Fibroblast of pulmonary artery (primary cell): Measurements from ENCODE around the gene ADNP.
A peak's percentile ranks its signal among the peaks of the same experiment; 100 is the strongest.

ENCODE experiments used
- DNase-seq: peaks from one replicate; pipeline ENCODE4 v3.0.0-alpha.2; 2010; ENCODE audit warnings: low read depth
- H3K4me3 ChIP-seq: replicated peaks from 2 replicates; pipeline ENCODE4 v1.5.1; 2011; ENCODE audit warnings: low read depth, mild to moderate bottlenecking, control low read depth, low read length, moderate library complexity
- TF ChIP-seq, protein P1 (sequence below): IDR thresholded peaks from 2 replicates; pipeline ENCODE4 v1.5.1; 2011; ENCODE audit warnings: mild to moderate bottlenecking, control low read depth, low read length, inconsistent platforms; ENCODE audit errors: missing control alignments

ADNP gene

DNA sequence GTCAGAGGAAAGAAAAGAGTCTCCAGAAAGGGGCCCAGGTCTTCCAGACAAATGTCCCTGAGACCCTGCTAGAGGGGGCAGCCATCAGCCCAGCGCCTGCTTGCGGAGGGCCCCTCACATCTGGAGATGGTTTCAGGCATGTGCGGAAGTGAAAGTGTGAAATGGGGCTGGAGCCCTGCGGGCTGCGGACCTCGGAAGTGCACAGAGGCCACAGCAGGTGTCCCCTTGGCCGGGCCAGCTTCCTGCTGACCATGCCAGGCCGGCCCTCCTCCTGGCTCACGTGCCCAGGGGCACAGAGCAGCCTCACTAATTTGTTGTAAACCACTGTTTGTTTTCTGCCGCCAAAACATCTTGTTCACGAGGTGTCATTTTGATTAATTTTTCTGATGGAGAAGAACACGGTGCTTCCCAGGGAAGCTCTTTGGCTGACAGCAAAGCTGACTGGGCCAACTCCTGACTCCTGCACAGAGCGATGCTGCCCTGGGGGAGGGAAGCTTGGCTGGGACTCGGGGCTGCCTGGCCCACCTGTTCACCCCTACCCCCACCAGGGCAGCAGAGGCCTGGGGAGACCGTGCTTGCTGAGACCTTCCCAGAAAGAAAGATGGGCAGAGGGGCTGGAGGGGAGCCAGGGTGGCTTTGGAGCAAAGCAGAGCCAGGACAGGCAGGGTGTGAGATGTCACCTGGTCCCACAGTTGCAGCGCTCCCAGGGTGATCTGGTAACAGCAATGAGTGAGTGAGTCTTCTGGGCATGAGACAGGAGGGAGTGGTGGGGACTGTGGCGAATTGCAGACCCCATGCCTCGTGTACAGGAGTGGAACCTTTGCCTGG lies 82.2 kb downstream of the ADNP start:
- TF ChIP-seq, protein P1, sequence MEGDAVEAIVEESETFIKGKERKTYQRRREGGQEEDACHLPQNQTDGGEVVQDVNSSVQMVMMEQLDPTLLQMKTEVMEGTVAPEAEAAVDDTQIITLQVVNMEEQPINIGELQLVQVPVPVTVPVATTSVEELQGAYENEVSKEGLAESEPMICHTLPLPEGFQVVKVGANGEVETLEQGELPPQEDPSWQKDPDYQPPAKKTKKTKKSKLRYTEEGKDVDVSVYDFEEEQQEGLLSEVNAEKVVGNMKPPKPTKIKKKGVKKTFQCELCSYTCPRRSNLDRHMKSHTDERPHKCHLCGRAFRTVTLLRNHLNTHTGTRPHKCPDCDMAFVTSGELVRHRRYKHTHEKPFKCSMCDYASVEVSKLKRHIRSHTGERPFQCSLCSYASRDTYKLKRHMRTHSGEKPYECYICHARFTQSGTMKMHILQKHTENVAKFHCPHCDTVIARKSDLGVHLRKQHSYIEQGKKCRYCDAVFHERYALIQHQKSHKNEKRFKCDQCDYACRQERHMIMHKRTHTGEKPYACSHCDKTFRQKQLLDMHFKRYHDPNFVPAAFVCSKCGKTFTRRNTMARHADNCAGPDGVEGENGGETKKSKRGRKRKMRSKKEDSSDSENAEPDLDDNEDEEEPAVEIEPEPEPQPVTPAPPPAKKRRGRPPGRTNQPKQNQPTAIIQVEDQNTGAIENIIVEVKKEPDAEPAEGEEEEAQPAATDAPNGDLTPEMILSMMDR, result no peak
- DNase-seq, result no peak
- no peak overlapping the region for H3K4me3 ChIP-seq

- no peak overlapping the region for H3K4me3 ChIP-seq
- DNase-seq, result peak; percentile 51
- TF ChIP-seq, protein P1, result no peak
Observed at GRCh38 chr20:50848341-50848808, 82.9 kb downstream of the ADNP start.

DNA sequence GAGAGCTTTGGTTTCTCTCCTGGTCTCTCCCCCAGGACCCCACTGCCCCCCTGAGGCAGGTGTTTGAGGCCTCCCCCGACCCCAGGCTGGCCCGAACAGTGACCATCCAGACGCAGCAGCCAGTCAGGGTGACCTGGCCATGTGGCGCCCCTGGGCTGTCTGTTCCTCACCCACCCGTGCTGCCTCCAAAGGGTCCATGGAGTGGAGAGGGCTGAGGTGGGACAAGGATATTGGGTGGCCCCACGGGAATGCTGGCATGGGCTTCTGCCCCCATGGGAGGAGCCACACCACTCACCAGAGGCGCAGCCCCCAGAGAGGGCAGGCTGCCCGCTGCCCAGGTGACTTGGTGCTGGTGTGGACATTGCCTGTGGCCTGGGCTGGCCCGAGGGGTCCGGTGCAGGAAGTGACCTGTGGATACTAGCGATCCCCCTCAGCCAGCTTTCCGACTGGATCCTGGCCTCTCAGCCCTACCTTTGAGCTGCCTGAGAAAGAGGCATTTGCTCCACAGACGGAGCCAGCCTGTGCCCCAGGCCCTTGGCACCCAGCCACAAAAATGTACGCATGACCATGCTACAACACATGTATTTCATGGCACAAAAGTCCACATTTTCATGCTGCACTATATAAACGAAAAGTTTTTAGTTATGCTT lies 85.5 kb downstream of the ADNP start:
- no peak overlapping the region for H3K4me3 ChIP-seq
- no peak for DNase-seq
- TF ChIP-seq, protein P1, result no peak

DNA sequence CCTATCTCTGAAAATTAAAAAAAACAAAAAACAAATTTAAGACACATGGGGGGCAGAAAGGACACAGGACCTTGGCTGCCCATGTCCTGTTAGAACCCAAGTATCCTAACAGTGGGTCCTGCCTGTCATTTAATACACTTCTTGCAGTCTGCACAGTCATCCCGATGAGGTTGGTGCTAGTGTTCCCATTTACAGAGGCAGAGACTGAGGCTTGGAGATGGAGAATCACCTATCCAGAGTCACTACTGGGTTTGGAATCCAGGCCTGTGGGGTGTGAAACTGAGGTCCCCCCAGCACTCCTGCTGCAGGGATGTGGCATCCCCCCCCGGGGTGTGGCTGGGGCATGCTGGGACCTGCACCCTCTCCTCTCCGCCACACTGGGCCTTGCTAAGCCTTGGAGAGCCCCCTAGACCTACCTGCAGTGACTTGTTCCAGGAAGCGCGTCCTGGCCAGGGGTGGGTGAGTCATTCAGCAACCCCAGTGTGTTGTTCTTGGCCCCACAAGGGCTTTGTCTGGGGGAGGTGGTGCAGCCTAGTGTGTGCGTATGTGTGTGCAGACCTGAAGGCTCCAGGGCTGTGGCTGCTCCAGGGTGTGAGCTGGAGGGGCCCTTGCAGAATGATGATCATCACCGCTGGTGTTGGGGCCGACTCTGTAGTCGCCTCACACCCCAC lies 86.7 kb downstream of the ADNP start:
- TF ChIP-seq, protein P1, result no peak
- no peak overlapping the region for H3K4me3 ChIP-seq
- peak; percentile 90 for DNase-seq

GRCh38 chr20:50843331-50844276 lies 87.6 kb downstream of the ADNP start:
- TF ChIP-seq, protein P1, result no peak
- no peak overlapping the region for H3K4me3 ChIP-seq
- no peak for DNase-seq

DNA sequence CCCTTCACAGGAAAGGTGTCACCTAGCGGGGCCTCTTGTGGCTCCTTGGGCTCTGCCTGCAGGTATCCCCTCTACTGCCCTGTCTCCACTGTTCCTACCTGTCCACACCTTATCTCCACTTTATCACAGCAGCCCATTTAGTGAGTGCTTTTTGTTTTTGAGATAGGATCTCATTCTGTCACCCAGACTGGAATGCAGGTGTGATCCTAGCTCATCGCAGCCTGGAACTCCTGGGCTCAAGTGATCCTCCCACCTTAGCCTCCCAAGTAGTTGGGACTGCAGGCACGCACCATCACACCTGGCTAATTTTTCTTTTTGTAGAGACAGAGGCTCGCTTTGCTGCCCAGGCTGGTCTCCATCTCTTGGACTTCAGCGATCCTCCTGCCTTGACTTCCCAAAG lies 88.4 kb downstream of the ADNP start:
- TF ChIP-seq, protein P1, result no peak
- no peak for DNase-seq
- H3K4me3 ChIP-seq, result no peak overlapping the region
